ENCODE results near the gene WDR45B. TPM values are rescaled to one million over a fixed set of nuclear protein-coding genes. Genes with fewer than 3 reads are reported as not detected.

WDR45B gene
- total RNA-seq, 2 experiments from 2014 or later, result 49.8 to 54.3 TPM

DNA sequence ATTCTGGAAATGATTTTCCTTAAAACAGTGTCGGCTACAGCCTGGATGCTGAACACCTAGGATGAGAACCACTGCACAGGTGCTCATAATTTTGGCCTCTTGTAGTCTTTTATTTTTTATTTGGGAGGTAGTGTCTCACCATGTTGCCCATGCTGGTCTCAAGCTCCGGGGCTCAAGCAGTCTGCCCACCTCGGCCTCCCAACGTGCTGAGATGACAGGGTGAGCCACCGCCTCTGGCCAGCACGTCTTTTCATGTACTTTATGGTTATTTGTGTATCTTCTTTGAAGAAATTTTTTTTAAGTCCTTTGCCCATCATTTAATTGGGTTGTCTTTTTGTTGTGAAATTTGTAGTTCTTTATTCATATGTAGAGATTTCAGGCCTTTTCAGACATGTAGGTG lies 58.0 kb downstream of the WDR45B start:
- CTCF ChIA-PET, result no interaction called here
- POLR2A ChIA-PET, result no interaction called here
- Histone ChIP-seq H3K4me1 (ENCODE audit: insufficient read depth, low read length) (peaks cover 38% of the 10 kb centered on the region), H3K4me3 (ENCODE audit: low read length) (no peak overlapping the region), H3K9me3 (ENCODE audit: control insufficient read depth in 1 of 2, insufficient read depth in 1 of 2, low read length in 2 of 2) (no peaks in the 10 kb centered on the region), H3K27me3 (ENCODE audit: control insufficient read depth in 1 of 2, insufficient read depth in 2 of 2, low read length in 2 of 2) (no peaks in the 10 kb centered on the region), H3K36me3 (ENCODE audit: insufficient read depth, low read length) (peaks cover 18% of the 10 kb centered on the region), H3K27ac (ENCODE audit: low read depth in 1 of 2, low read length in 2 of 2) (no peak overlapping the region)
- DNase-seq (no peak), ATAC-seq (ENCODE audit: poor library complexity) (no peak)
- Mint-ChIP-seq H3K4me1 (ENCODE audit: low read depth) (peaks cover 40% of the 10 kb centered on the region), H3K27ac (peak overlapping the region; percentile 70), H3K4me3 (no peak overlapping the region), H3K36me3 (ENCODE audit: low read depth) (peaks cover 20% of the 10 kb centered on the region), H3K9me3 (no peaks in the 10 kb centered on the region), H3K27me3 (no peaks in the 10 kb centered on the region)
- TF ChIP-seq CTCF (IDR thresholded peaks at IDR 0.05), result no peak
- intact Hi-C loops (cut with DNase I, micrococcal nuclease), result loop anchor here in 1 of 2 experiments (5.0 kb wide), 1 partner anchor 57 kb away; the partner anchor contains the start of gene WDR45B

- peak overlapping the region; percentile 70 for H3K27ac Mint-ChIP-seq
- H3K4me3 ChIP-seq (ENCODE audit: low read length), result no peak overlapping the region
- TF ChIP-seq CTCF (IDR thresholded peaks at IDR 0.05), result no peak
- H3K27me3 ChIP-seq (ENCODE audit: control insufficient read depth in 1 of 2, insufficient read depth in 2 of 2, low read length in 2 of 2), result no peaks in the 10 kb centered on the region
- H3K27me3 Mint-ChIP-seq, result no peaks in the 10 kb centered on the region
- H3K4me3 Mint-ChIP-seq, result no peak overlapping the region
- H3K36me3 ChIP-seq (ENCODE audit: insufficient read depth, low read length), result peaks cover 22% of the 10 kb centered on the region
- H3K4me1 Mint-ChIP-seq (ENCODE audit: low read depth), result peaks cover 36% of the 10 kb centered on the region
- ATAC-seq (ENCODE audit: poor library complexity) (no peak), DNase-seq (no peak)
- H3K27ac ChIP-seq (ENCODE audit: low read depth in 1 of 2, low read length in 2 of 2), result no peak overlapping the region
- ChIA-PET POLR2A (no interaction called here), CTCF (no interaction called here)
- H3K9me3 ChIP-seq (ENCODE audit: control insufficient read depth in 1 of 2, insufficient read depth in 1 of 2, low read length in 2 of 2), result no peaks in the 10 kb centered on the region
- intact Hi-C loops (cut with DNase I, micrococcal nuclease), result loop anchor here in 1 of 2 experiments (5.0 kb wide), 1 partner anchor 57 kb away; the partner anchor contains the start of gene WDR45B
- H3K36me3 Mint-ChIP-seq (ENCODE audit: low read depth), result peaks cover 24% of the 10 kb centered on the region
- H3K9me3 Mint-ChIP-seq, result no peaks in the 10 kb centered on the region
- H3K4me1 ChIP-seq (ENCODE audit: insufficient read depth, low read length), result peaks cover 34% of the 10 kb centered on the region
These were observed 58.4 kb downstream of the WDR45B start for GRCh38 chr17:82589851-82590180.

DNA sequence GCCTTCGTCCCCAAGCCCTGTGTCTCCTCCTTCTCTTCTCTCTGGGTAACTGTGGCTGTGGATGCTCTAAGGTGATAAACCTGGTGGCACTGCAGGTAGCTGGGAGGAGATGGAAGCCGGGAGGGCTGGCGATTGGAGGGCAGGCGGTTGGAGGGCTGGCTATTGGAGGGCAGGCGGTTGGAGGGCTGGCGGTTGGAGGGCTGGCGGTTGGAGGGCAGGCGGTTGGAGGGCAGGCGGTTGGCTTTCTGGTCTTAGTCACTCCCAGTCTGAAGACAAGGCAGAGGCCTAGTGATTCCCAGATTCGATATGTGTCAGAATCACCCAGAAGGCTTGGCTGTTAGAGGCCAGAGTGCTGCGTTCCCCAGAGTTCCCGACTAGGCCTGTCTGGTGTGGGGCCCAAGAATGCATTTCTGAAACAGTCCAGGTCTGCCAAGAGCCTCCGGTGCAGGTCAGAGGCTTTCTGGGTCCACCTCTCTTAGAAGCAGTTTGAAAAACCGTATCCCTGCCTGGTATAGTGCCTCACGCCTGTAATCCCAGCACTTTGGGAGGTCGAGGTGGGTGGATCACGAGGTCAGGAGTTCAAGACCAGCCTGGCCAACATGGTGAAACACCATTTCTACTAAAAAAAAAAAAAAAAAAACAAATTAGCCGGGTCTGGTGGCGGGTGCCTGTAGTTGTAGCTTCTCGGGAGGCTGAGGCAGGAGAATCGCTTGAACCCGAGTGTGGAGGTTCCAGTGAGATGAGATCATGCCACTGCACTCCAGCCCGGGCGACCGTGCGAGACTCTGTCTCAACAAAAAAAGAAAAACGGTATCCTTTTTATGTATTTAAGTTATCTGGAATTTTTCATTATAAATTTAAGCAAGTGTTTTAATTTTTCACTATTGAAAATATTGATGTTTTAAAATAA lies 59.7 kb downstream of the WDR45B start:
- no peaks in the 10 kb centered on the region for H3K9me3 ChIP-seq (ENCODE audit: control insufficient read depth in 1 of 2, insufficient read depth in 1 of 2, low read length in 2 of 2)
- Mint-ChIP-seq H3K36me3 (ENCODE audit: low read depth) (peaks cover 30% of the 10 kb centered on the region), H3K4me3 (no peak overlapping the region), H3K27ac (peak overlapping the region; percentile 61), H3K9me3 (no peaks in the 10 kb centered on the region), H3K4me1 (ENCODE audit: low read depth) (peaks cover 32% of the 10 kb centered on the region), H3K27me3 (no peaks in the 10 kb centered on the region)
- H3K4me3 ChIP-seq (ENCODE audit: low read length), result no peak overlapping the region
- TF ChIP-seq CTCF (IDR thresholded peaks at IDR 0.05), result no peak
- H3K36me3 ChIP-seq (ENCODE audit: insufficient read depth, low read length), result peaks cover 28% of the 10 kb centered on the region
- ChIA-PET CTCF (no interaction called here), POLR2A (no interaction called here)
- H3K4me1 ChIP-seq (ENCODE audit: insufficient read depth, low read length), result peaks cover 23% of the 10 kb centered on the region
- no peak overlapping the region for H3K27ac ChIP-seq (ENCODE audit: low read depth in 1 of 2, low read length in 2 of 2)
- peak in 1 of 14 experiments; percentile 15 for DNase-seq
- intact Hi-C loops (cut with DNase I, micrococcal nuclease), result no loop called here
- no peaks in the 10 kb centered on the region for H3K27me3 ChIP-seq (ENCODE audit: control insufficient read depth in 1 of 2, insufficient read depth in 2 of 2, low read length in 2 of 2)
- no peak for ATAC-seq (ENCODE audit: poor library complexity)

Measured in CD4-positive, alpha-beta T cell (primary cell).